H1 (cell line): ENCODE results near the gene POU2F1. TPM values are rescaled to one million over a fixed set of nuclear protein-coding genes. Genes with fewer than 3 reads are reported as not detected.

Experiments used
- CTCF ChIA-PET: fragments of 300-600 bp; sonication (Branson Sonifier 250); formaldehyde crosslinking; loops from one replicate; lab custom pipeline; 2021; ENCODE audit not compliant: partially characterized antibody; lab: Charles Lee
- POLR2A ChIA-PET: fragments of 300-600 bp; sonication (Branson Sonifier 250); formaldehyde crosslinking; loops from one replicate; lab custom pipeline; 2021; ENCODE audit warnings: inconsistent platforms; ENCODE audit not compliant: partially characterized antibody; lab: Charles Lee
- DNase-seq, 2 experiments: peaks; one replicate each; pipeline versions ENCODE4 v3.0.0 to v3.0.0-alpha.2; 2010 to 2022; ENCODE audit warnings: low spot score in 2 of 2, low read depth in 1 of 2, mixed read lengths in 1 of 2
- FAIRE-seq: peaks from 2 replicates; lab custom pipeline; 2011; peaks lifted over from hg19 to GRCh38; lab: Jason Lieb, UNC
- H2AFZ ChIP-seq: 2 replicates; pipeline ENCODE4 v1.8.1; 2012; ENCODE audit warnings: low read length, inconsistent platforms
- H2AK5ac ChIP-seq: 2 replicates; pipeline ENCODE4 v1.6.1; 2013; ENCODE audit warnings: low read depth, low read length
- H2BK120ac ChIP-seq: replicated peaks from 2 replicates; pipeline ENCODE3; 2013; ENCODE audit warnings: low read depth, low read length, inconsistent platforms
- H2BK12ac ChIP-seq: 2 replicates; pipeline ENCODE4 v1.6.1; 2013; ENCODE audit warnings: low read depth, low read length
- H2BK15ac ChIP-seq: 2 replicates; pipeline ENCODE4 v1.6.1; 2013; ENCODE audit warnings: low read length
- H2BK20ac ChIP-seq: 2 replicates; pipeline ENCODE4 v1.6.1; 2013; ENCODE audit warnings: low read length
- H2BK5ac ChIP-seq: 2 replicates; pipeline ENCODE4 v1.6.1; 2013; ENCODE audit warnings: low read depth, low read length
- H3K14ac ChIP-seq: 2 replicates; pipeline ENCODE4 v1.6.1; 2013; ENCODE audit warnings: inconsistent platforms; ENCODE audit not compliant: insufficient read length
- H3K18ac ChIP-seq: 2 replicates; pipeline ENCODE4 v1.6.1; 2013; ENCODE audit warnings: low read length; ENCODE audit errors: extremely low read depth
- H3K23ac ChIP-seq: 2 replicates; pipeline ENCODE4 v1.6.1; 2013; ENCODE audit warnings: inconsistent platforms; ENCODE audit not compliant: insufficient read length
- H3K23me2 ChIP-seq: 2 replicates; pipeline ENCODE4 v1.6.1; 2013; ENCODE audit warnings: low read depth, low read length
- H3K27ac ChIP-seq: 2 replicates; pipeline ENCODE4 v1.6.1; 2011; ENCODE audit warnings: low read depth, low read length, inconsistent platforms
- H3K27me3 ChIP-seq, 4 experiments: replicated peaks in 1 of 4; 1 replicate in 1 of 4; 2 replicates in 3 of 4; pipeline versions ENCODE4 v1.6.1 to v1.8.1; 2011 to 2013; ENCODE audit warnings: low read length in 3 of 4, mild to moderate bottlenecking in 3 of 4, inconsistent platforms in 2 of 4, mixed read lengths in 2 of 4, moderate library complexity in 1 of 4; ENCODE audit not compliant: control insufficient read depth in 3 of 4, insufficient read depth in 3 of 4; ENCODE audit errors: extremely low read depth in 1 of 4
- H3K36me3 ChIP-seq, 4 experiments: 2 replicates each; pipeline versions ENCODE4 v1.6.1 to v1.8.1; 2011 to 2013; ENCODE audit warnings: mild to moderate bottlenecking in 4 of 4, low read length in 3 of 4, moderate library complexity in 2 of 4, control low read depth in 1 of 4, inconsistent platforms in 1 of 4; ENCODE audit not compliant: insufficient read depth in 4 of 4, control insufficient read depth in 2 of 4
- H3K4ac ChIP-seq: replicated peaks from 2 replicates; pipeline ENCODE3; 2013; ENCODE audit warnings: low read length, low read depth, mixed read lengths, inconsistent platforms; ENCODE audit not compliant: insufficient read length
- H3K4me1 ChIP-seq, 4 experiments: replicated peaks in 1 of 4; 1 replicate in 1 of 4; 2 replicates in 3 of 4; pipeline versions ENCODE4 v1.6.1 to v1.8.1; 2011 to 2013; ENCODE audit warnings: low read length in 3 of 4, inconsistent platforms in 2 of 4, mixed read lengths in 1 of 4; ENCODE audit not compliant: insufficient read depth in 4 of 4, control insufficient read depth in 3 of 4
- H3K4me2 ChIP-seq, 2 experiments: 2 replicates each; pipeline versions ENCODE4 v1.6.1 to v1.8.1; 2011 to 2013; ENCODE audit warnings: low read depth in 2 of 2, low read length in 2 of 2, control low read depth in 1 of 2, inconsistent platforms in 1 of 2, mild to moderate bottlenecking in 1 of 2; ENCODE audit not compliant: insufficient read depth in 1 of 2
- H3K4me3 ChIP-seq, 4 experiments: fragments of 200-600, 300-600 bp in 1 of 4; sonication (generic), shearing (Covaris generic), sonication (Bioruptor Twin) in 1 of 4; 2 replicates each; pipeline versions ENCODE4 v1.5.1 to v1.8.1; 2011 to 2016; ENCODE audit warnings: low read length in 4 of 4, low read depth in 3 of 4, control low read depth in 2 of 4, inconsistent platforms in 2 of 4, mild to moderate bottlenecking in 2 of 4, mixed read lengths in 1 of 4, moderate library complexity in 1 of 4; ENCODE audit not compliant: insufficient read depth in 2 of 4; ENCODE audit errors: extremely low read depth in 1 of 4
- H3K56ac ChIP-seq: replicated peaks from 2 replicates; pipeline ENCODE3; 2013; ENCODE audit warnings: low read depth, mild to moderate bottlenecking, mixed read lengths, low read length, inconsistent platforms; ENCODE audit not compliant: insufficient read length
- H3K79me1 ChIP-seq: 2 replicates; pipeline ENCODE4 v1.6.1; 2013; ENCODE audit warnings: low read depth, low read length, control low read depth
- H3K79me2 ChIP-seq, 2 experiments: 2 replicates each; pipeline versions ENCODE4 v1.6.1 to v1.8.1; 2012 to 2013; ENCODE audit warnings: low read length in 2 of 2, mild to moderate bottlenecking in 2 of 2, inconsistent platforms in 1 of 2; ENCODE audit not compliant: insufficient read depth in 2 of 2, control insufficient read depth in 1 of 2
- H3K9ac ChIP-seq, 4 experiments: replicated peaks in 1 of 4; 1 replicate in 1 of 4; 2 replicates in 3 of 4; pipeline versions ENCODE4 v1.6.1 to v1.8.1; 2011 to 2013; ENCODE audit warnings: low read depth in 3 of 4, low read length in 3 of 4, control low read depth in 2 of 4, mild to moderate bottlenecking in 2 of 4, moderate library complexity in 2 of 4, inconsistent platforms in 1 of 4; ENCODE audit errors: extremely low read depth in 1 of 4
- H3K9me3 ChIP-seq, 2 experiments: 2 replicates each; pipeline versions ENCODE4 v1.6.1 to v1.8.1; 2012 to 2013; ENCODE audit warnings: mild to moderate bottlenecking in 2 of 2, moderate library complexity in 2 of 2, control low read depth in 1 of 2, inconsistent platforms in 1 of 2, low read depth in 1 of 2, low read length in 1 of 2, mixed read lengths in 1 of 2; ENCODE audit not compliant: insufficient read depth in 2 of 2
- H4K20me1 ChIP-seq, 2 experiments: replicated peaks in 1 of 2; 2 replicates each; pipeline versions ENCODE3 to v1.8.1; 2011 to 2013; ENCODE audit warnings: inconsistent platforms in 2 of 2, low read length in 2 of 2, mild to moderate bottlenecking in 1 of 2; ENCODE audit not compliant: insufficient read depth in 2 of 2, control insufficient read depth in 1 of 2
- H4K5ac ChIP-seq: 2 replicates; pipeline ENCODE4 v1.6.1; 2013; ENCODE audit warnings: low read length, low read depth, mixed read lengths, inconsistent platforms; ENCODE audit not compliant: insufficient read length
- H4K8ac ChIP-seq: 2 replicates; pipeline ENCODE4 v1.8.0; 2013; ENCODE audit warnings: mild to moderate bottlenecking, moderate library complexity, low read length, inconsistent platforms; ENCODE audit not compliant: insufficient read depth; ENCODE audit errors: extremely low read depth
- H4K91ac ChIP-seq: replicated peaks from 2 replicates; pipeline ENCODE3; 2013; ENCODE audit warnings: low read length, mixed read lengths, inconsistent platforms; ENCODE audit not compliant: insufficient read length
- ATF2 ChIP-seq: IDR thresholded peaks from 2 replicates; pipeline ENCODE4 v1.6.1; 2012; ENCODE audit warnings: low read length, inconsistent platforms
- BACH1 ChIP-seq: IDR thresholded peaks from 2 replicates; pipeline ENCODE4 v1.6.1; 2012; ENCODE audit warnings: low read length, improper control_type of control experiment
- CTCF ChIP-seq, 3 experiments: IDR thresholded peaks; 1 replicate in 2 of 3; 2 replicates in 1 of 3; pipeline versions ENCODE4 v1.5.1 to v1.6.1; 2011; ENCODE audit warnings: low read length in 3 of 3, mild to moderate bottlenecking in 3 of 3, inconsistent platforms in 2 of 3, low read depth in 1 of 3, moderate library complexity in 1 of 3; ENCODE audit not compliant: insufficient read depth in 1 of 3; ENCODE audit errors: control extremely low read depth in 1 of 3
- EP300 ChIP-seq, 2 experiments: IDR thresholded peaks; 1 replicate in 1 of 2; 2 replicates in 1 of 2; pipeline ENCODE4 v1.6.1; 2011 to 2012; ENCODE audit warnings: low read depth in 2 of 2, low read length in 2 of 2, mild to moderate bottlenecking in 2 of 2, borderline replicate concordance in 1 of 2, inconsistent platforms in 1 of 2, moderate library complexity in 1 of 2
- EZH2 ChIP-seq: fragments of 200-600 bp; sonication (generic); IDR thresholded peaks from 2 replicates; pipeline ENCODE4 v1.7.1; 2012; ENCODE audit warnings: low read depth, mild to moderate bottlenecking, moderate library complexity, low read length, inconsistent platforms; ENCODE audit not compliant: severe bottlenecking
- GTF2F1 ChIP-seq: IDR thresholded peaks from 2 replicates; pipeline ENCODE4 v1.6.1; 2012; ENCODE audit warnings: low read depth, low read length, improper control_type of control experiment, borderline replicate concordance
- NANOG ChIP-seq: IDR thresholded peaks from 2 replicates; pipeline ENCODE4 v1.6.1; 2011; ENCODE audit warnings: low read length, low read depth, mild to moderate bottlenecking, inconsistent platforms; ENCODE audit not compliant: insufficient read depth, poor library complexity, severe bottlenecking
- SUZ12 ChIP-seq: fragments of 200-600 bp; sonication (generic); IDR thresholded peaks from 2 replicates; pipeline ENCODE4 v1.6.1; 2012; ENCODE audit warnings: mild to moderate bottlenecking, inconsistent platforms, low read length, moderate library complexity, mixed read lengths
- TAF1 ChIP-seq: IDR thresholded peaks from 2 replicates; pipeline ENCODE4 v1.6.1; 2011; ENCODE audit warnings: mild to moderate bottlenecking, low read depth, low read length
- WGBS, 2 experiments: shearing (Covaris generic) in 1 of 2; methylation state at CpG; one replicate each; pipeline versions ENCODE4 v1.1.6 to v1.1.7; 2013 to 2015; ENCODE audit warnings: low lambda C conversion rate in 2 of 2, mixed read lengths in 2 of 2, inconsistent platforms in 1 of 2, low coverage in 1 of 2, missing lambda C conversion rate in 1 of 2; ENCODE audit not compliant: insufficient replicate concordance in 2 of 2, insufficient coverage in 1 of 2, insufficient read length in 1 of 2; ENCODE audit errors: extremely low coverage in 1 of 2, missing lambda C conversion rate in 1 of 2; 5-methylcytosine and 5-hydroxymethylcytosine counted together
- polyA plus RNA-seq, 7 experiments: library from polyadenylated mRNA; depleted of rRNA in 3 of 7; stranded (reverse) in 5 of 7; unstranded in 2 of 7; fragments of >200 nt in 5 of 7; fragments of 200-250 nt in 2 of 7; gene quantifications; 1 replicate in 5 of 7; 2 replicates in 1 of 7; 4 replicates in 1 of 7; pipeline versions ENCODE4 v1.2.1 to v1.2.3, GENCODE V29; 2011 to 2013; ENCODE audit warnings: missing spikeins in 2 of 7, mixed read lengths in 2 of 7
- total RNA-seq: library from RNA; stranded (reverse); fragmentation: NEBNext Ultra II Directional; extraction: Animal tissue kit (Norgen Biotek cat#: 25700); gene quantifications from 2 replicates; pipeline ENCODE4 v1.2.1, GENCODE V29; 2021

Gene POU2F1
- total and polyA plus RNA-seq, 2 of the 8 experiments (the other 6 are each of a cell fraction or from before 2014, with no cell fraction given) = 37.0 to 57.2 TPM

- no peak overlapping the region for H3K9ac ChIP-seq
- TF ChIP-seq TAF1 = no peak
- no peak for TF ChIP-seq SUZ12
- no peak for TF ChIP-seq NANOG
- TF ChIP-seq EZH2 = no peak
- no peak for TF ChIP-seq CTCF (IDR thresholded peaks at IDR 0.05; ENCODE audit: control extremely low read depth in 1 of 3, insufficient read depth in 1 of 3, low read depth in 1 of 3, low read length in 3 of 3)
- TF ChIP-seq BACH1 = no peak
- TF ChIP-seq ATF2 = no peak
- no peak for TF ChIP-seq GTF2F1
- no peak for TF ChIP-seq EP300 (IDR thresholded peaks at IDR 0.05; ENCODE audit: borderline replicate concordance in 1 of 2, low read depth in 2 of 2, low read length in 2 of 2)
Observed at GRCh38 chr1:167435484-167435883, 214.8 kb downstream of the POU2F1 start.

More at GRCh38 chr1:167435484-167435883, 214.8 kb downstream of the POU2F1 start:
- FAIRE-seq (no peak), DNase-seq (peak in 1 of 2 experiments; percentile 27)
- H3K56ac ChIP-seq = no peak overlapping the region
- no peak overlapping the region for H3K27ac ChIP-seq
- H3K79me2 ChIP-seq = no peaks in the 10 kb centered on the region
- H3K23me2 ChIP-seq = peaks cover 7% of the 10 kb centered on the region; the same call in 1 of the 2 replicates
- H4K5ac ChIP-seq = no peak overlapping the region
- no peak overlapping the region for H3K23ac ChIP-seq
- H4K91ac ChIP-seq = no peak overlapping the region
- no peaks in the 10 kb centered on the region for H3K79me1 ChIP-seq
- peak overlapping the region; percentile 31; the same call in 1 of the 2 replicates for H2AK5ac ChIP-seq
- no peak overlapping the region for H3K14ac ChIP-seq
- H2BK15ac ChIP-seq = no peak overlapping the region
- H3K4ac ChIP-seq = no peak overlapping the region
- H2BK20ac ChIP-seq = no peak overlapping the region
- H2BK120ac ChIP-seq = no peak overlapping the region
- no peaks in the 10 kb centered on the region for H3K36me3 ChIP-seq
- ChIA-PET CTCF (interaction anchor here (2.4 kb wide), 1 partner anchor 167 kb away, joined by 7 read pairs; no protein-coding TSS in a partner anchor), POLR2A (no interaction called here)
- H2AFZ ChIP-seq = no peak overlapping the region
- peaks cover 3 to 28% (median 23%) of the 10 kb centered on the region in 4 experiments for H3K27me3 ChIP-seq
- WGBS, 2 experiments = 86% methylated on average over 3 of the region's 4 CpGs; no CpG with 5 or more reads in 1 of the 2 experiments
- no peak overlapping the region for H3K4me3 ChIP-seq
- H4K8ac ChIP-seq = no peak overlapping the region
- no peak overlapping the region for H3K18ac ChIP-seq
- no peaks in the 10 kb centered on the region for H4K20me1 ChIP-seq
- H3K4me2 ChIP-seq = no peak overlapping the region
- no peak overlapping the region; the same call in 1 of the 2 replicates for H2BK5ac ChIP-seq
- peaks cover 4 to 27% (median 15%) of the 10 kb centered on the region in 4 experiments for H3K4me1 ChIP-seq
- H2BK12ac ChIP-seq = no peak overlapping the region
- no peaks in the 10 kb centered on the region for H3K9me3 ChIP-seq
